ENCODE data around the gene INSRR. TPM values are rescaled to one million over a fixed set of nuclear protein-coding genes. Genes with fewer than 3 reads are reported as not detected.

The INSRR gene
- not detected in 2 replicates for total RNA-seq (2012; rRNA removed)

DNA sequence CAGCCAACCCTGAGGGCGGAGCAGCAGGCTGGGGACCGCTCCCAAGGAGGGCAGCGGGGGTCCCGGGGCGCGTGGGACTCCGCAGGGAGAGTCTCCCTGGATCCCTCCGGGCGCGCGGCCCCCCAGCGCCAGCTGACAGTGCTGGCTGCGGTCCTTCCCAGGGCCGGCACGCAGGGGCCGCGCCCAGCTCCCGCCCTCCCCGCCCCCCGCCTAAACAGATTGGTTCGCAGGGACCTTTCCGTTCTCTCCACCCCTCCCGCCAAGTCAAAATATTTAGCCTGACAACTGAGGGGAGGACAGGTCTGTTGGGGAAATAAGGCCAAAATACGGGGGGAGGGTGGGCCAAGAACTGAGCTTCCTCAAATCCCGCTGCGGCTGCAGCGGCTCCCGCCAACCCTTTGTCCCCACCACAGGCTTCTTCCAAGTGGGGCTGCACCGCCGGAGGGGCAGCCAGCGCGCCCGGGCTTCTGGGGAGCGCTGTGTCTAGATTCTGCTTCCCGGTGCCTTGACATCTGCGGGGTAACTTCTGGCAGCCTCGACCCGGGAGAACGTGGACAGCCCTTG is at the start of gene INSRR:
Gene INSRR, minus strand, starts transcription at position 159 of the 564 bp plus-strand sequence. CDS start 496 bp downstream, outside the sequence.
- Histone ChIP-seq H3K9ac (ENCODE audit: low read depth, low read length) (no peak within 1 kb of the TSS), H3K4me2 (ENCODE audit: low read length) (peak within 1 kb of the TSS; percentile 87), H3K4me1 (ENCODE audit: control insufficient read depth, insufficient read depth, low read length) (peaks cover 15% of the 10 kb centered on the region), H3K4me3 (ENCODE audit: low read length) (peak within 1 kb of the TSS; percentile 59), H3K9me3 (replicated peaks; ENCODE audit: low read length) (no peaks in the 10 kb centered on the region), H3K36me3 (ENCODE audit: insufficient read depth, low read length) (no peaks in the 10 kb centered on the region), H3K27me3 (ENCODE audit: control insufficient read depth, insufficient read depth, low read length) (peaks cover 86% of the 10 kb centered on the region)

- Histone ChIP-seq H3K4me1 (ENCODE audit: control insufficient read depth, insufficient read depth, low read length) (peaks cover 2% of the 10 kb centered on the region), H3K4me3 (ENCODE audit: low read length) (no peak overlapping the region), H3K36me3 (ENCODE audit: insufficient read depth, low read length) (no peaks in the 10 kb centered on the region), H3K9ac (ENCODE audit: low read depth, low read length) (no peak overlapping the region), H3K27me3 (ENCODE audit: control insufficient read depth, insufficient read depth, low read length) (peaks cover 19% of the 10 kb centered on the region), H3K4me2 (ENCODE audit: low read length) (no peak overlapping the region), H3K9me3 (replicated peaks; ENCODE audit: low read length) (no peaks in the 10 kb centered on the region)
These were observed 49.6 kb upstream of the INSRR start for GRCh38 chr1:156908541-156908940.

GRCh38 chr1:156906206-156906906 is 47.4 kb upstream of the INSRR start:
- no peak overlapping the region for H3K4me3 ChIP-seq (ENCODE audit: low read length)
- no peaks in the 10 kb centered on the region for H3K9me3 ChIP-seq (replicated peaks; ENCODE audit: low read length)
- H3K4me1 ChIP-seq (ENCODE audit: control insufficient read depth, insufficient read depth, low read length) = peaks cover 2% of the 10 kb centered on the region
- no peak overlapping the region for H3K9ac ChIP-seq (ENCODE audit: low read depth, low read length)
- peaks cover 15% of the 10 kb centered on the region for H3K27me3 ChIP-seq (ENCODE audit: control insufficient read depth, insufficient read depth, low read length)
- H3K36me3 ChIP-seq (ENCODE audit: insufficient read depth, low read length) = no peaks in the 10 kb centered on the region
- H3K4me2 ChIP-seq (ENCODE audit: low read length) = no peak overlapping the region

GRCh38 chr1:156905651-156906050 is 46.7 kb upstream of the INSRR start:
- Histone ChIP-seq H3K4me1 (ENCODE audit: control insufficient read depth, insufficient read depth, low read length) (peaks cover 2% of the 10 kb centered on the region), H3K4me3 (ENCODE audit: low read length) (no peak overlapping the region), H3K36me3 (ENCODE audit: insufficient read depth, low read length) (no peaks in the 10 kb centered on the region), H3K9ac (ENCODE audit: low read depth, low read length) (no peak overlapping the region), H3K9me3 (replicated peaks; ENCODE audit: low read length) (no peaks in the 10 kb centered on the region), H3K4me2 (ENCODE audit: low read length) (no peak overlapping the region), H3K27me3 (ENCODE audit: control insufficient read depth, insufficient read depth, low read length) (peaks cover 22% of the 10 kb centered on the region)

GRCh38 chr1:156905176-156905575 is 46.3 kb upstream of the INSRR start:
- Histone ChIP-seq H3K4me2 (ENCODE audit: low read length) (no peak overlapping the region), H3K9me3 (replicated peaks; ENCODE audit: low read length) (no peaks in the 10 kb centered on the region), H3K4me1 (ENCODE audit: control insufficient read depth, insufficient read depth, low read length) (peaks cover 2% of the 10 kb centered on the region), H3K27me3 (ENCODE audit: control insufficient read depth, insufficient read depth, low read length) (peaks cover 25% of the 10 kb centered on the region), H3K36me3 (ENCODE audit: insufficient read depth, low read length) (no peaks in the 10 kb centered on the region), H3K9ac (ENCODE audit: low read depth, low read length) (no peak overlapping the region), H3K4me3 (ENCODE audit: low read length) (no peak overlapping the region)

DNA sequence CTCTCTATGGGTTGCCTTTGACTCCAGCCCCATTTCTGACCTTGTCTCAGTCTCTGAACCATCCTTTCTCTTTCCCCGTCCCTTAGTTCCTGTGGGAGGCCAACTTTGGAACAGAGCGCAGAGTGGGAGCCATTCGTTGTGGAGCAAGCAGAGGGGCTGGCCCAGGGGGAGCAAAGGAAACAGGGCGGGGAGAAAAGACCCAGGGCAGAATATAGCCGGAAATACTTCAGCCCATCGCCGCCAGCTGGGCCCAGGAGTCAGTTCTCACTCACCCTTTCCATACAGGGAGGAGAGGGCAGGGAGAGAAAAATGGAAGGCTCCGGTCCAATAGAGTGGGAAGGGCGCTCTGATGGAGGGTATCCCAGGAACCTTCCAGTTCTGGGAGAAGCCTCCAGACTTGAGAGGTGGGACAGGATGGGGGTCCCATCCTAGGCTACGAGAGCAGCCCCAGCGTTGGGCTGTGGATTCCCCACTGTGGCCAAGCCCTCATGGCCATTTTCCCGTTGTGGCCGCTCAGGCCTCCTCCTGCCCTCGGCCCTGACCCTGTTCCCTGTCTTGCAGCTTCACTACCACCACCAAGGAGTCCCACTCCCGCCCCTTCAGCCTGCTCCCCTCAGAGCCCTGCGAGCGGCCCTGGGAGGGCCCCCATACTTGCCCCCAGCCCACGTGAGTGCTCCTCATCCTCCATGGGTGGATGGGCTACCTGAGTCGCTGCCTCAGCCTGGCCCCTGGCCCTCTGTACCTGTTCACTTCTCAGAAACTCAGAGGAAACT is 45.5 kb upstream of the INSRR start:
- Histone ChIP-seq H3K27me3 (ENCODE audit: control insufficient read depth, insufficient read depth, low read length) (peaks cover 25% of the 10 kb centered on the region), H3K4me2 (ENCODE audit: low read length) (no peak overlapping the region), H3K4me3 (ENCODE audit: low read length) (no peak overlapping the region), H3K36me3 (ENCODE audit: insufficient read depth, low read length) (no peaks in the 10 kb centered on the region), H3K9ac (ENCODE audit: low read depth, low read length) (no peak overlapping the region), H3K9me3 (replicated peaks; ENCODE audit: low read length) (no peaks in the 10 kb centered on the region), H3K4me1 (ENCODE audit: control insufficient read depth, insufficient read depth, low read length) (peaks cover 2% of the 10 kb centered on the region)

DNA sequence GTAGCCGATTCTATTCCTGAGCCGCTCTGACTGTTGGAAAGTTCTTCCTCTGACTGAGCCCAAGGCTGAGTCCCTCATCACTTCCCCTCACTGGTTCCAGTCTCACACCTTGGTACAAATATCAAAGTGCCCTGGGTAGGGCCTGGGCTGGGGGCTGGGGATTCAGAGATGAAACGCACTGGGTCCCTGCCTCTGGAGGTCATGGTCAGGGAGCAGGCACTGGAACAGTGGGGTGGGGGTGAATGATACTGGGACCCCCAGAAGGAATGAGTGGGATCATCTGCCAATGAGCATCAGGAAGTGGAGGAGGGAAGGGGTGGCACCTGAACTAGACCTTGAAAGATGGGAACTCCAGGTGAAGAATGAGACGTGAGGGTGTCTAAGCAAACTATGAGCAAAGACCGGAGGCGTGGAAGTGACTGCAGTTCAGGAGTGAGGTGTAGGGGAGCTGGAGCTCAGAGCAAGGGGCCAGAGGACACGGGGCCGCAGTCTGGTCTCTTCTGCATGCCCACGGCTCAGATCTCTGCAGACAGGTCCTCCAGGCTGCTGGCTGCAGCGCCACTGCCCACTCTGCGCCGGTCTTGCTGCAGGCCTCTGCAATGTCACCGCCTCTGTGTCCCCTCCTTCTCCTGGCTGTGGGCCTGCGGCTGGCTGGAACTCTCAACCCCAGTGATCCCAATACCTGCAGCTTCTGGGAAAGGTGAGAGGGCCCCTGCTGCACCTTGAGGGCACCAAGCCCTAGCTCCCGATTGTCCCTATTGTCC is 44.6 kb upstream of the INSRR start:
- Histone ChIP-seq H3K4me3 (ENCODE audit: low read length) (no peak overlapping the region), H3K36me3 (ENCODE audit: insufficient read depth, low read length) (no peaks in the 10 kb centered on the region), H3K9ac (ENCODE audit: low read depth, low read length) (no peak overlapping the region), H3K4me1 (ENCODE audit: control insufficient read depth, insufficient read depth, low read length) (peaks cover 4% of the 10 kb centered on the region), H3K4me2 (ENCODE audit: low read length) (no peak overlapping the region), H3K27me3 (ENCODE audit: control insufficient read depth, insufficient read depth, low read length) (peaks cover 18% of the 10 kb centered on the region), H3K9me3 (replicated peaks; ENCODE audit: low read length) (no peaks in the 10 kb centered on the region)

DNA sequence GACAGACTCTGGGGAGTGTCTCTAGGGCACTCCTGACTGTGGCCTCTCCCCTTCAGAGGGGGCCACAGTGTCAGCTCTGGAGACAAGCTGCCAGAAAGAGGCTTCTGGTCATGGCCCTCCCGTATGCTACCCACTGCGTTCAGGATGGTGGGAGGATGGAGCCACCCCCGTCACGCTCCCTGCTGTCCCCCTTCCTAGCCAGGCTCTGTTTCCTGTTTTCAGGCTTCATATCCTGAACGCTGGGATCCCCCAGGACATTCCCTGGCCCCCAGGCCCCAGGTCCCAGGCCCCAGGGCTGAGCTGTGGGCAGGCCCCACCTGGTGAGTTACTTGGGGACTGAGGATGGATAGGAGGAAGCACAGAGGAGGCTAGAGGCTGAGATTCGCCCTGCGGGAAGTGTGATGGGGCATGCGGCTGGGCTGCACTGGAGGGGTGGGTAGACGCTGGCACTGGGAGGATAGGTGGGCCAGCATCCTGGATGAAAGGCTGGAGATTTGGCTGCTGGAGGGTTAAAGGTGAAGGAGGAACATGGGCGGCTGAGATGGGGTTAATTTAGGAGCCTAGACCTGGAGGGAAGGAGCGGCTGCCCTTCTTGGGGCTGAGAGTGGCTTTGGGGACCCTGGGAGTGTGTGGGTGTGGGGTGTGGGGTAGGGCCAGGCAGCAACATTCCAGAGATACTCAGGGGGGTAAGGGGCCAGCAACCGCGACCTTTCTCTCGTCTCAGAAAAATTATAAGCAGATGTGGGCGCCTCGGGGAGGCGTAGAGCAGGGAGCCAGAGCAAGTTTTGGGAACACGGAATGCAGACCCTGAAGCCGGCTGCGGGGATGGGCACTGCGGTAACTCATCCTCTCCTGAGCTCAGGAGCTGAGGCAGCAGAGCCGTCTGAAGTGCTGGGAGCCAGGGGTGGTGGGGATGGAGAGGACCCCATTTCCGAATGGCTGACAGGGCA is 43.3 kb upstream of the INSRR start:
- Histone ChIP-seq H3K4me1 (ENCODE audit: control insufficient read depth, insufficient read depth, low read length) (peaks cover 14% of the 10 kb centered on the region), H3K27me3 (ENCODE audit: control insufficient read depth, insufficient read depth, low read length) (peaks cover 18% of the 10 kb centered on the region), H3K4me2 (ENCODE audit: low read length) (no peak overlapping the region), H3K4me3 (ENCODE audit: low read length) (no peak overlapping the region), H3K9ac (ENCODE audit: low read depth, low read length) (no peak overlapping the region), H3K9me3 (replicated peaks; ENCODE audit: low read length) (no peaks in the 10 kb centered on the region), H3K36me3 (ENCODE audit: insufficient read depth, low read length) (no peaks in the 10 kb centered on the region)

- no peaks in the 10 kb centered on the region for H3K9me3 ChIP-seq (replicated peaks; ENCODE audit: low read length)
- H3K4me2 ChIP-seq (ENCODE audit: low read length) = no peak overlapping the region
- no peak overlapping the region for H3K4me3 ChIP-seq (ENCODE audit: low read length)
- H3K27me3 ChIP-seq (ENCODE audit: control insufficient read depth, insufficient read depth, low read length) = peaks cover 18% of the 10 kb centered on the region
- H3K4me1 ChIP-seq (ENCODE audit: control insufficient read depth, insufficient read depth, low read length) = peaks cover 21% of the 10 kb centered on the region
- no peaks in the 10 kb centered on the region for H3K36me3 ChIP-seq (ENCODE audit: insufficient read depth, low read length)
- no peak overlapping the region for H3K9ac ChIP-seq (ENCODE audit: low read depth, low read length)
These were observed 42.6 kb upstream of the INSRR start for GRCh38 chr1:156901590-156901900.

DNA sequence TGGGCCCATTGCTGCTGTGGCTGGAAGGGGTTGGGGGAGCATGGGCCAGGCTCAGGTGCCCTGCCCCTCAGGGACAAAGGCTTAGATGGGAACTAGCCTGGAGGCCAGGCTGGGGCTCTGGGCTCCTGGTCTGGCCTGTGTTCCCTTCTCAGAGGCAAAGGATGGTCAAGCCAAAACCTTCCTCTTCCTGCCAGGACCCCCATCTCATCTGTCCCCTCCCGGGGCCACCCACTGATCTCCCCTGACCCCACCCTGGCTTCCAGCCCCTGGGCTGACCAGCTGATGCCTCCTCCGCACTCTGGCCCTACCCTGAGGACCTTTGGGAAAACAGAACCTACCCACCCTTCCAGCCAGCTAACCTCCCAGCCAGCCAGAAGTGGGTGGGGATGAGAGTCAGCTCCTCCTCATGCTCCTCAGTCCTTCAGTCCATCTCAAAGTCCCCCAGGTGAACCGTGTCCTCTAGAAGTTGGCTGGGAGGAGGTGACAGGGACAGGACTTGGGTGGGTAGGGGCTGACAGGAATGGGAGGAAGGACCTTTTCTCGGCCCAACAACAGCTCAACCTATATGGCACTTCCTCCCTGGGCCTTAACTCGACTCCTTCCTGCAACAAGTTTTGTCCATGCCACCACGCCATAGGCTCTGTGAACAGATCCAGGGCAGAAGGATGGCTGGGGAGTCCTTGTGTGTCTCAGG is 42.1 kb upstream of the INSRR start:
- Histone ChIP-seq H3K4me3 (ENCODE audit: low read length) (no peak overlapping the region), H3K4me1 (ENCODE audit: control insufficient read depth, insufficient read depth, low read length) (peaks cover 26% of the 10 kb centered on the region), H3K4me2 (ENCODE audit: low read length) (no peak overlapping the region), H3K9ac (ENCODE audit: low read depth, low read length) (no peak overlapping the region), H3K9me3 (replicated peaks; ENCODE audit: low read length) (no peaks in the 10 kb centered on the region), H3K27me3 (ENCODE audit: control insufficient read depth, insufficient read depth, low read length) (peaks cover 18% of the 10 kb centered on the region), H3K36me3 (ENCODE audit: insufficient read depth, low read length) (no peaks in the 10 kb centered on the region)

Data from skeletal muscle satellite cell (primary cell).